ENCODE results near the gene PAH.
A peak's percentile ranks its signal among the peaks of the same experiment; 100 is the strongest.

The PAH gene

DNA sequence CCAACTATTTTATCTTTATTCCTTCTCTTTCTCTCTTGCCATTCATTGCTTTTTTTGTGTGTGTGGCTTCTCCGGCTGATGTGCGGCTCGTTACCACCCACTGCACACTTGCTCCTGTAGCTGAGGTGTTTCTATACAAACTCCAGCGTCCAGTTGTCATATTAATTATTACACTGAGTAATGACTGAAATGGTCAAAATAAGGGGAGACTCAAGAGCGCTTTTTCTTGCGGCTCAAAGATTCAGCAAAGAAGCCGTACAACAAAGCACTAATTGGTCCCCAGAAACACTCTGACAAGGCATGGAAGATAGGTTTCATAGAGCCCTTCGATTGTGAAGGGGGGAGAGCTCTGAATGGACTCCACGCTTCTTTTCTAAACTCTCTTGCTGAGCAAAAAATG lies 34.8 kb upstream of the PAH start:
- POLR2A ChIA-PET, result no interaction called here
- no peak for DNase-seq (ENCODE audit: extremely low spot score)
- CTCF ChIA-PET, result no interaction called here
- TF ChIP-seq, protein P1, sequence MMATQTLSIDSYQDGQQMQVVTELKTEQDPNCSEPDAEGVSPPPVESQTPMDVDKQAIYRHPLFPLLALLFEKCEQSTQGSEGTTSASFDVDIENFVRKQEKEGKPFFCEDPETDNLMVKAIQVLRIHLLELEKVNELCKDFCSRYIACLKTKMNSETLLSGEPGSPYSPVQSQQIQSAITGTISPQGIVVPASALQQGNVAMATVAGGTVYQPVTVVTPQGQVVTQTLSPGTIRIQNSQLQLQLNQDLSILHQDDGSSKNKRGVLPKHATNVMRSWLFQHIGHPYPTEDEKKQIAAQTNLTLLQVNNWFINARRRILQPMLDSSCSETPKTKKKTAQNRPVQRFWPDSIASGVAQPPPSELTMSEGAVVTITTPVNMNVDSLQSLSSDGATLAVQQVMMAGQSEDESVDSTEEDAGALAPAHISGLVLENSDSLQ (IDR thresholded peaks at IDR 0.05), result no peak
- TF ChIP-seq FOXK2 (IDR thresholded peaks at IDR 0.05) (no peak), SUZ12 (IDR thresholded peaks at IDR 0.05) (no peak), FOXA1 (IDR thresholded peaks at IDR 0.05) (no peak), FOXM1 (IDR thresholded peaks at IDR 0.05; ENCODE audit: borderline replicate concordance) (no peak), ELF4 (IDR thresholded peaks at IDR 0.05) (no peak), BHLHE40 (IDR thresholded peaks at IDR 0.05; ENCODE audit: borderline replicate concordance) (no peak), ARNT (IDR thresholded peaks at IDR 0.05) (no peak), CTBP1 (IDR thresholded peaks at IDR 0.05; ENCODE audit: borderline replicate concordance) (no peak), SP1 (IDR thresholded peaks at IDR 0.05) (no peak), L3MBTL2 (conservative IDR thresholded peaks at IDR 0.05) (no peak), ZNF384 (IDR thresholded peaks at IDR 0.05) (no peak), NFRKB (IDR thresholded peaks at IDR 0.05) (no peak), HDGF (IDR thresholded peaks at IDR 0.05; ENCODE audit: borderline replicate concordance) (no peak)

DNA sequence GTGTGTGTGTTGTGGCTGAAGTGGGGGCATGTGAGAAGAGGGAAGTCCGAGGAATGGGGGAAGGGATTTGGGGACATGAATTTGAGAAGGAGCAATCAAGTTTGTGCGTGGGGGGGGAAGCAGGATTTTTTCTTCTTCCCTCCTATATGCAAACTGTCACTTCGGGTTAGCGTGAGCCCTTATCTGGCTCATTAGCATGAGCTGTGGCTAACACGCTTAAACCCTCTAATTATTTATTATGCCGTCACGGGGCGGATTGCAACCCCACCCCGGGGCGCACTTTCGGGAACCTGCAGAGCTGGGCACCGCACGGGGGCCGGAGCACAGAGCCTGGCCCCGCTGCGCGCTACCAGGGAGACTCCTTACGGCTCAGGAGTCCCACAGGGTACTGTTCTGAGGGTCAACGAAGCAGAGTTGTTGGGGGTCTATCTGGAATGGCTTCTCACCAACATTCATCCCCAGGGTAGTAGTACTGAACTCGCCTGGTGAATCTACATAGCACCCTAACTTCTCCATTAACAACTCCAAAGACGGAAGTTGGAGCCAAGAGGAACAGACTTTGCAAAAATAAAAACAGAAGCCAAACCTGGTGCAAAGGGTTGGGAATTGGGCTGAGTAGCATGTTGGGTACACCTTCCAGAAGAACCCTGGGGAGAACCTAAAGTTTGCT lies 34.0 kb upstream of the PAH start:
- TF ChIP-seq ZNF384 (IDR thresholded peaks at IDR 0.05) (no peak), SUZ12 (IDR thresholded peaks at IDR 0.05) (no peak), SP1 (IDR thresholded peaks at IDR 0.05) (no peak), HDGF (IDR thresholded peaks at IDR 0.05; ENCODE audit: borderline replicate concordance) (no peak), L3MBTL2 (conservative IDR thresholded peaks at IDR 0.05) (no peak), BHLHE40 (IDR thresholded peaks at IDR 0.05; ENCODE audit: borderline replicate concordance) (no peak), CTBP1 (IDR thresholded peaks at IDR 0.05; ENCODE audit: borderline replicate concordance) (no peak), FOXK2 (IDR thresholded peaks at IDR 0.05) (no peak), ELF4 (IDR thresholded peaks at IDR 0.05) (no peak), TARDBP (IDR thresholded peaks at IDR 0.05) (no peak), ARNT (IDR thresholded peaks at IDR 0.05) (no peak), FOXA1 (IDR thresholded peaks at IDR 0.05) (no peak), LEF1 (IDR thresholded peaks at IDR 0.05; ENCODE audit: borderline replicate concordance) (no peak), NFRKB (IDR thresholded peaks at IDR 0.05) (no peak), FOXM1 (IDR thresholded peaks at IDR 0.05; ENCODE audit: borderline replicate concordance) (no peak)
- TF ChIP-seq, protein P1 (IDR thresholded peaks at IDR 0.05), result no peak
- ChIA-PET POLR2A (no interaction called here), CTCF (no interaction called here)
- DNase-seq (ENCODE audit: extremely low spot score), result no peak

DNA sequence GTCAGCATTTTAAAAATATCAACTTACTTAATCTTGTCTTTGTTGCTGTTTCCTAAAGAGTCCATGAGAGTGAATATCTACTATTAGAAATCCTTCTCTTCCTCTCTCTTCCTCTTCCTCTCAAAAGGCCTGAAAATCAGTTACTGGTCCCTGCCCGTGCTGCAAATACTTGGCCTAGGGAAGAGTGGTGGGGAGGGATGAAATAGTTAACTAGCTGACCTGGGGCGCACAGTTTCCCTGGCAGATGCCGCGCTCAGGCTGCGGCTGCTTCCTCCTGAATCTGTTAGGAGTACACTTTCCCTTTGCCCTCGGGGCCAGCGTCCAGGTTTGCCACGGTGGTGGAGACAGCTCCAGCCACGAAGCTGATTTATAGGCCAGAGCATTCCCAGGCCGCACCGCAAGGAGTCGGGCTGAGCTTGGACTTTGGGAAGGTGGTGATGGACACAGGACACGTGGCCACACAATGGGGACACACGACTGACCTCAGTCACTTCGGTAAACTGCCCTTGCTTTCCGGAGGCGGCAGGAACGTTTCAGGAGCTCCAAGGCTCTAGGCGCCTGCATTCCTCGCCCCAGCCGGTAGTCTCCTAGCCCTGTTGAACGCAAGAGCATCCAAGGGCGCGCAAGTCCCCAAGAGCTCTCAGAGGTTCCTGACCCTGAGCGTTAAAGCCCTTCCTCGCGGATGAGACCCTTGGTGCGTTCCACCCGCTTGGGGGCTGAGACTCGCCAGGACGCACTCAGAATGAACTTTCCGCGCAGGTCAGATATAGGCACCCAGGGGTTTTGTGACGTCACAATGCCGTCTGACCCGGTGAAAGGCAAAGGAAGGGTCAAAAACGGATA lies 33.3 kb upstream of the PAH start:
- no peak for DNase-seq (ENCODE audit: extremely low spot score)
- CTCF ChIA-PET, result interaction anchor here (0.5 to 2.4 kb wide), 2 partner anchors 67 to 598 kb away, joined by 3 to 9 read pairs; no protein-coding TSS in a partner anchor
- no peak for TF ChIP-seq TARDBP (IDR thresholded peaks at IDR 0.05)
- POLR2A ChIA-PET, result no interaction called here

DNA sequence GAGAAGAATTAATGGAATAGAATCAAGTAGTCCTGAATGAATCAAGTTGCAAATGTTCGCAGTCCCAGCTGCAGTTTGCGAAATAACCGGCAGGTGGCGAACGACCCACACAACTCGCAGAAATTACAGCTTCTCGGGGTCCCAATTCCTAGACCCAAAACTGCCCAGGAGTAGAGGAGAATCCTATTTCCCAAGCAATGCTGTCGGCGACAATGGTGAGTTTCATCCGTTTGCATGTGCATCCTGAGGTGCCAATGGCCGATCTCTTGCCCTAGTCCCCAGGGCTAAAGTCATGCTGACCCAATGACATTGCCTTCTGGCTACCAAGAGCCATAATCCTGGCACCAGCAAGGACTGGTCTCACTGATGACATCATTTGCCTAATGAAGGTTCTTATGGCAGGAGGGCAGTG lies 31.9 kb upstream of the PAH start:
- CTCF ChIA-PET, result interaction anchor here (0.7 to 2.4 kb wide), 4 partner anchors 9 to 600 kb away, joined by 3 to 9 read pairs (median 4); no protein-coding TSS in a partner anchor
- TF ChIP-seq FOXA1 (IDR thresholded peaks at IDR 0.05), result no peak
- POLR2A ChIA-PET, result no interaction called here
- DNase-seq (ENCODE audit: extremely low spot score), result peak; percentile 53

DNA sequence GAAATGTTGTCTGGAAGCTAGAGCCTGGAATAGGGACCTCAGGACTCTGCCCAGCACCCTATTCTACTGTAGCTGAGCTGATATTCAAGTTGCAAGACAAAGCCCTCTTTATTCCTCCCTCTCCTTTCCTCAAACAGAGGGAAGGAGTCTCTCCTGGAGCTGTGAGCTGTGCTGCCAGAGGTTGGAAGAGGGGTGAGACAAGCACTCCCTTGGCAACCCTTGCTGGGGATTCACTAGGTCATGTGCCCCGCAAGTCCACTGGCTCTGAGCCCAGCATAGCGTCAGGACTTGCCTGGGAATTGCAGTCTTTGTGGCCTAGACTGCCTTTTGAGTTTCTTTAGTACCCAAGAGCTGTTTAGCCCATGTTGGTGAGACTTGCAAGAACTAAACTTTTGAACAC lies 29.0 kb upstream of the PAH start:
- TF ChIP-seq L3MBTL2 (conservative IDR thresholded peaks at IDR 0.05), result no peak
- no peak for TF ChIP-seq ZNF384 (IDR thresholded peaks at IDR 0.05)
- no peak for TF ChIP-seq NFRKB (IDR thresholded peaks at IDR 0.05)
- no peak for TF ChIP-seq SP1 (IDR thresholded peaks at IDR 0.05)

DNA sequence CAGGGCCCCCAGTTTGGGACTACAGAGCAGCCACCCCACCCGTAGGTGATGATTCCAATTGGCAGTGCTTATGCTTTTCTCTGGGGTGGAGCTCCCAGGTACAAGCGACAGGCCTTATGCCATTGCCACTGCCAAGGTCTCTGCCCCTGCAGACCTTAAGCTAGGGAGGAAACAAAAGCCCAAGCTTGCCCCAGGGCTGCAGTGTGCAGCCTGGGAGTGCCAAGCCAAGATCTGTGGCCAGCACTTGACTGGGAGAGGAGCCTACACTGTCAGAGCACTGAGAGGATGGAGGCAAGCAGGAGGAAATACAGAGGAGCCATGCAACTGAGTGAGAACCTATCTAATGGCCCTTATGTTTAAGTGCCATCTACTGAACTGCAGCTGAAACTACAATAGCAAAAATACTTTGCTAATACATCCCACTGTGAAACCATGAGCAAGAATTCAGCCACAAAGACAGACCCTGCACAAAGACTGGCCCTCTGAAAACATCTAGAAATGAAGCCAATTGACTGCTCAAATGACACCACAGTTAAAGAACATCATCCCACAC lies 22.7 kb upstream of the PAH start:
- POLR2A ChIA-PET, result no interaction called here
- DNase-seq (ENCODE audit: extremely low spot score), result no peak
- CTCF ChIA-PET, result interaction anchor here (1.0 to 1.3 kb wide), 2 partner anchors 9 to 56 kb away, joined by 3 read pairs; no protein-coding TSS in a partner anchor
- TF ChIP-seq BHLHE40 (IDR thresholded peaks at IDR 0.05; ENCODE audit: borderline replicate concordance) (no peak), ZNF384 (IDR thresholded peaks at IDR 0.05) (no peak), SUZ12 (IDR thresholded peaks at IDR 0.05) (no peak), L3MBTL2 (conservative IDR thresholded peaks at IDR 0.05) (no peak), FOXK2 (IDR thresholded peaks at IDR 0.05) (no peak), SP1 (IDR thresholded peaks at IDR 0.05) (no peak), ARNT (IDR thresholded peaks at IDR 0.05) (no peak), FOXA1 (IDR thresholded peaks at IDR 0.05) (no peak), ELF4 (IDR thresholded peaks at IDR 0.05) (no peak)
- TF ChIP-seq, protein P1 (IDR thresholded peaks at IDR 0.05), result no peak

More for the DNA sequence above, 29.0 kb upstream of the PAH start:
- no peak for DNase-seq (ENCODE audit: extremely low spot score)
- ChIA-PET CTCF (no interaction called here), POLR2A (no interaction called here)

All from HEK293T (cell line).